Skin of body (tissue), 2 donors: ENCODE data around the gene KLHL3. TPM values are rescaled to one million over a fixed set of nuclear protein-coding genes. Genes with fewer than 3 reads are reported as not detected.

Experiments
- DNase-seq: peaks from one replicate; lab custom pipeline; 2025; lab: John Stamatoyannopoulos, UW
- total RNA-seq: library from RNA; depleted of rRNA; stranded (reverse); fragments of >200 nt; gene quantifications from one replicate; pipeline ENCODE4 v1.2.3, GENCODE V29; 2014

KLHL3 gene
- total RNA-seq, 1 donor from 2014 or later, result 6.2 TPM

DNA sequence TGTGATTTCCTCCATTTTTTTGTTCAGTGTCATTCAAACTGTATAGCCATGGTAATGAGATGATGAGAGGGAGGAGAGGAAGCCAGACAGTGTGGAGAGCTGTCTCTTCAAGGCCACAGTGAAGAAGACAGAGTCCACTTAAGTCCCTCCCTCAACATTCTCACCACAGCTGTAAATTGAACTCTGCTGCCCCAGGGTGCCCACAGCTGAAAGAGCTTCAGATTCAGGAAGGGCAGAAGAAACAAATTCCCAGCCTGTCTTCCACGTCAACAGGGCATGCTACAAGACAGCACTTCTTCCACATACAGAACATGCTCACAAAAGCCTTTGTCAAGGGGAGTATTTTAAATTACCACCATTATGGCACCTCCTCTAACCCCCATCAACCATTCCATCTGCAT lies 100.4 kb downstream of the KLHL3 start:
- DNase-seq, result no peak

GRCh38 chr5:137633896-137634295 lies 102.0 kb downstream of the KLHL3 start:
- no peak for DNase-seq

DNA sequence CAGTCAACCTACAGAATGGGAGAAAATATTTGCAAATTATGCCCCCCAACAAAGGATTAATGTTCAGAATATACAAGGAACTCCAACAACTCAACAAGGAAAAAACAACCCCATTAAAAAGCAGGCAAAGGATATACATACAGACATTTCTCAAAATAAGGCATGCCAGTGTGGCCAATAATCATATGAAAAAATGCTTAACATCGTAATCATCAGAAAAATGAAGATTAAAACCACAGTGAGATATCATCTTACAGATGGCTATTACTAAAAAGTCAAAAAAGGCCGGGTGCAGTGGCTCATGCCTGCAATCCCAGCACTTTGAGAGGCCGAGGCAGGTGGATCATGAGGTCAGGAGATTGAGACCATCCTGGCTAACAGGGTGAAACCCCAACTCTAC lies 103.2 kb downstream of the KLHL3 start:
- no peak for DNase-seq

GRCh38 chr5:137631453-137631852 lies 104.4 kb downstream of the KLHL3 start:
- no peak for DNase-seq

DNA sequence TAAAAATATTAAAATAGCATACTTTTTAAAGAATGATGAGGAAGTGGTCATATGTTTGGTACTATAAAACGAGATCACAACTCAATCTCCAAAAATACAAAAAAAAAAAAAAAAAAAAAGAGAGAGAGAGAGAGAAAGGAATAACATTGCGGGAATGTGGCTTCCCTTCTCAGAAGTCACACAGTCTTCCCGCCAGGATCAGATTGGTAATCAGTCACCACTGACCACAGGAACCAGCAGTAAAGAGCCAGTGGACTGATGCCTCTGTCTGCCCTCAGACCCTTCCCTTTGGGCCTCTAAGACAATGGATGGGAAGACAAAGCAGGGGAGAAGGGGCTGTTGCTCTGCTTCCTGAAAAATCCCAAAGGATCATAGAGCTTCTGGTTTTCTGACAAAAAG lies 104.9 kb downstream of the KLHL3 start:
- no peak for DNase-seq

DNA sequence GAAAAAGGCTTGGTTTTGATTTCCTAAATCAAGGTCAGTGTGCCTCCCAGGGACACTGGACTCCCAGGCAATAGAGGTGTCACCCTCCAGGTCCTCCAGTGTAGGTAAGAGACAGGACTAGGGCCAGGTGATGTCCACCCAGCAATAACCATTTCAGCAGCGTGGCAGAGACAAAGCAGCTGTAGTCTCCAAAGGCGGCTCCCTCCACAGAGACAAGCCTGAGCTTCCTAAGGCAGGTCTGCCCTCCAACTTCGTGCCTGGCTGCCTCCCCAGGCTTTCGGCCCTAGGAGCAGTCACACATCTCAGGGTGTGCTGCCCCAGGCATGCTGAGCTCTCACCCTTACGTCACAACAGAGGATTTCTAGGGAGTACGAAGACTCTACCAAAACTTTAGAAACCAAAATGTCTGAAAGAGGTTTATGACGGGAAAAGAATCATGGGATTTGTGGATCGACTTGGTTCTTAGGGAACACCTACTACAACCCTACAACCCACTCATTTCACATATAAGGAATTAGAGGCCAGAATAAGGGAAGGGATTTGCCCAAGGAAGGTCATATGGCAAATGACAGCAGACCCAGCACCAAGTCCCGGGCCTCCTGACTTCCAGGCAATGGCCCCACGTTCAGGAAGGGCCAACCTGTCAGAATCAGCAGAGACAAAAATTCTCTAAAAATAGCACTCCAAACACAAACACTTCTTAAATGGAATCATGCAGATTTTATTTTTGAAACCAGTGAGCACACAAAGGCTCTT lies 105.5 kb downstream of the KLHL3 start:
- no peak for DNase-seq

DNA sequence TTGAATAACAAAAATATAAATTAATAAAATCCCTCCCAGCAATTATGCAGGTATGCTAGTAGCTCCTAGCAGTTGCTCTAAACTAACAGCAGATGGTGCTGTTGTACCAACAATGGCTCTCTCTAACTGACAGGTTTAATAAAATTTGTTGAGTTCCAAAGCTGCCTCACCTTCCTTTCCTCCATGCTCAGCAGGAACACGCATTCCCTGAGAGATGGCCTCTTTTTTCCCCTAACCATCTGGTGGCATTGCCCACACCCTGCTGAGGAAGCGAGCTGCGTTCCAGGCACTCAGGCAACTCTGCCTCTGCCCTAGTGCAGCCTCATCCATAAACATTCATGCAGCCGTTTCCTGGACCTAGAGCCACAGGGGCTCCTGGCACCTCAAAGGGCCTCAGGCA lies 106.2 kb downstream of the KLHL3 start:
- DNase-seq, result no peak

- no peak for DNase-seq
These were observed 108.2 kb downstream of the KLHL3 start for GRCh38 chr5:137627706-137628105.

DNA sequence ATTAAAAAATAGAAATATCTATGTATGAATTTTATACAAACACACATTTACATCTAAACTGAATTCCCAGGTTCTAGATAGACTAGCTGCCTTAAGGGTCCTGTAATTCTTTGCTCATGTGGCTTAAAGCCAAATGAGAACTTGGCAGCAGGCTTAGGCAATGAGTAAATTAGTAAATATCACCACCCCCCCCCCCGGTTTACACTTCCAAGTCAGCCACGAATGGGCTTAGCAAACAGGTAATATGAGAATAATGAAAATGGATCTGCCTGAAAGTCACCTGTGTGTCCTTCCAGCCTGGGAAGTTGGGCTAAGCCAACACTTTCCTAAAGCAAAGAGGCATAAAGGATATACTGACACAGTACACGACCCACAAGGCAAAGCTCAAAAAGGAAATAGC lies 108.6 kb downstream of the KLHL3 start:
- no peak for DNase-seq

DNA sequence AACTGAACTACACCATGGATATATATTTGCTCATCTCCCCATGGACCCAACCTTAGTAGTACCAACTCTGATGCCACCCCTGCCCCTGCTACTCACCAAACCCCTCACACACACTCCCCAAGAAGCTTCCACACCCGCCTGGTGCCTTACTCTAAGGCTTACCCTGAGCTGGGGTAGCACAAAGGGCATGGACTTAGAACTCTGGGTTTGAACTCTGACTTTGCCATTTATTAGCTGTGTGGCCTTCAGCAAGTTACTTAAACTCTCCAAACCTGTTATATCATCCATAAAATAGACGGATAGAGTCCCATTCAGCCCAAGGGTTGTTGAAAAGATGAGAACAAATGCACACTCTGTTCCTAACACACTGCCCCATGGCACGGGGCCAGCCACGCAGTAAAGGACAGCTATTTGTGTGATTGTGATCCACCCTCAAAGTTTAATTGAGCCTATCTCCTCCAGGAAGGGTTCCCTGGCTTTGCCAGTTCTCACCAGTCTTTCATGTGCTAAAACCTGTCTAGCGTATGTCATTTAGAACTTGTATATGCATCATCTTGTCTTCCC lies 111.0 kb downstream of the KLHL3 start:
- DNase-seq, result no peak

- DNase-seq, result no peak
These were observed 113.0 kb downstream of the KLHL3 start for GRCh38 chr5:137622850-137623249.

DNA sequence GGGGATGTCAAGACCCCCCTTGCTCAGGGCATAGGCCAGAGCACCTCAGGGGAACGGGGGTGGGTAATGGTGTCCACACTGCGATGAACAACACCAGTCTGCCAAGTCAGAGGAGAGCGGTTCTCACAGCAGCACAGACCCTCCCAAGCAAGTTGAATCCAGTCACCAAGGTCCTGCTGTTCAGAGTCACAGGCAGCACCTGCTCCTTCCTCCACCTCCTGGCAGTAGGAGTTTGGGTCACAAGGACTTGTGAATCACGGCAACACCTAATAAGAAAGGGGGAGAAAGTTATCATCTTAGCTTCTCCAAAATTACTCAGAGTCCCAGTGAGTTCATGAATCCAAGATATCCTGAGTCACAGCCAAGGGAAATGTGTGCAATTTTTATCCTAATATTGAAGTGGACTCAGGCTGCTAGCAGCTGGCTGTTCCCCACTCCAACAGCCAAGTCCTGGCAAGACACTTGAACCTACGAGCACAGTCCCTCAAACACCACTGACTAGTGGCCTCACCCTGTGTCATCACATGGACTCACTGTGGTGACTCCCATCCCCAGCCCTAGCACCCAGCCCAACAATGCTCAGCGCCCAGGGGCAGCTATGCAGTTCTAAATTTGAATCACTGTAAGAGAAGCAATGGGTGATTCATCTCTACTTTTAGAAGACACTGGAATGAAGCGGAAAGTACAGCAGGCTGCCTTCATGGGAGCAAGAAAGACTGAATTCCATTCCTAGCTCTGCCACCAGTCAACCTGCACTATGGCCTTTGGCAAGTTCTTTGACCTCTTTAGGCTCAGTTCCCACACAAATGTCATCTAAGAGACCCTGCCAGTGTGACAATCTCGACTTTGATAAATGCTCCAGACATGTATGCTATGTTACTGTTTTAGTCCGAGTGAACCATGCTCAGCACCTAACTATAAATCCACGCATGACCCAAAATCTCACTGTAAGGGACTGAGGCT lies 113.7 kb downstream of the KLHL3 start:
- no peak for DNase-seq

DNA sequence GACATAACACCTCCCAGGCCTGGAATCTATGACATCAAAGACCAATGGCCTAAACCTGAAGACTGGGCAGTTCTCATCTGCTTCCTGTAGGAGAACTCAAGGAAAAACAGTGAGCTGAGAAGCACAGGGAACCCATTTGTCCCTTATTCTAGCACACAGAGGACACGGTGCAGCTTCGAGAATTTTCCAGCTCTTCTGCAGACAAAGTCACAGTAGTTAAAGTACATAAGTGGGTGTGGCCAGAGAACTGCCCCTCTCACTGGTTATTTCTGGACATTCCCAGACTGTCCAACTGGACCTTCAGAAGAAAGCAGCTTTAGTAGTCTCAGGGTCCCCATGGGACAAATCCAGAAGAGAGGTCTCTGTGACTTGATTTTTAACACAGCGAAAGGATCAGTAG lies 114.6 kb downstream of the KLHL3 start:
- DNase-seq, result no peak

DNA sequence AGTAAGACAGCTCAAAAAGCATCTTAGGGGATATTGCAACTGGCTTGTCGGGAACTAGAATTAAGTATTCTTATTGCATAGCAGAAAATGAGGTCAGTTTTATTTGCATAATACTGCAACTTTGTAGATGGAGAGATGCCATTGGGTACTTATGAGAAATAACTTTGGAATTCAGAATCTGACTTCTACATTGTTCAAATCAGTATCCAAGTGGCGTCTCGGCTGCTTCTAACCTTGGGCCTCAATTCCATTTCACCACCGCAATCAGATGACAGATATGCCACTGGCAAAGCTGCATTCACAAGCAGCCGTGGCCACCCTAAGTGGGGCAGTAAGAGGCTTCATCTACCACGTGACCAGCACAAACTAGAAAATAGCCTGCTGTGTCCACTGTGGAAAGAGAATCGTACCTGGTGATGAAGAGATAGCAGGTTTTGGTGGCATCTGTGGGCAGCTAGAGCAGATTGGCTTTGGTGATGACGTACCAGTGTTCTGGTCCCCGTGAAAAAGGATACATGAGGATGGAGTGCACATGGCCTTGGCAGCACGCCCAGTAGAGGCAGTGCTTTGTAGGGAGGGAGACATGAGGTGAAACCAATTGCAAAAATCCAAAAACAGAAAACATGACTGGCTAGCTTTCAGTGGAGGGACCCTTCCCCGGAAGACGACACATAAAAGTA lies 116.6 kb downstream of the KLHL3 start:
- peak; percentile 42 for DNase-seq

DNA sequence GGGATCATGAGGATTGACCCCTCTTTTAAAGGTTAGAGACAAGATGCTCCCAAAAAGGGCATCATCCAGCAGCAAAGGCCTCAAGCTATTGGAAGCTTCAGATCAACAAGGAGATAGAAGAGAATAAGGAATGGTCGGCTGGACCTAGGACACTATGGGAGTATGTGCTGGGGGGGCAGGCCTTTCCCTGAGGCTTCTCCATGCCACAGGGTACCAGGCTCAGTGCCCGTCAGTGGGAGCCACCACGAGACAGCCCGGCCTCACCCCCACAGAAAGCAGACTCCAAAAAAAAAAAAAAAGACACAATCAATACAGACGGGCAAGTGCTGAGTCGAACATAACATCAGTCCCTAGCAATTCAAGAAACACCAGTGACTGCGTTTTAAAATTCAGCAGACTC lies 117.4 kb downstream of the KLHL3 start:
- DNase-seq, result no peak

DNA sequence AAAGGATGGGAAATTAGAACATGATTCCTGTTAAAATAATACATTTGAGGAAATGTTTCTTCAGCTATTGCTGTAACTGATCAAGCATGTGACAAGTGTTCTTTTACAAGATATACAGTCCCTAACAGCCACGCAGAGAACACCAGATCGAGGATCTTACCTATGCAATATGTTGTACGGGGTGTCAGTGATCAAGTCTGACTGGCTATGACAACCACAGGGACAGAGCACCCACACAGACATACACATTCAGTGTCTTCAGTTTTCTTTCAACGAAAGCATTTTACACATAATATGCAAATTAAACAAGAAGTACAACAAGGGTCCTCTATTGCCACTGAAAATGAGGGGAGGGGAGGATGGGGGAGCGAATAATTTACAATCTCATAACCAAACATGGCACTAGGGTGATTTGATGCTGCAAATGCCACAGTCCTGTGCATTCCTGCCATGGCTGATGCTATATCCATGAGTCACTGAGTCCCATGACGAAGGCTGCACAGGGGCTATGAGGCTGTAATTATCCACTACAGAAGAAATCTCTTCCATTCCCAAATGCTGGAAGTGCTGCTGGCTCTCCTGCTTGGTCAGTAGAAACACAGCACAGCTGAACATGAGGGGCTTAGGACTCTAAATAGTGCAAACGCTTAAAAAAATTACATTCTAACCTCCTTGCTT lies 118.2 kb downstream of the KLHL3 start:
- no peak for DNase-seq

- no peak for DNase-seq
These were observed 119.8 kb downstream of the KLHL3 start for GRCh38 chr5:137616046-137616445.

- no peak for DNase-seq
These were observed 120.6 kb downstream of the KLHL3 start for GRCh38 chr5:137615171-137615775.

GRCh38 chr5:137613554-137614265 lies 122.2 kb downstream of the KLHL3 start:
- no peak for DNase-seq

DNA sequence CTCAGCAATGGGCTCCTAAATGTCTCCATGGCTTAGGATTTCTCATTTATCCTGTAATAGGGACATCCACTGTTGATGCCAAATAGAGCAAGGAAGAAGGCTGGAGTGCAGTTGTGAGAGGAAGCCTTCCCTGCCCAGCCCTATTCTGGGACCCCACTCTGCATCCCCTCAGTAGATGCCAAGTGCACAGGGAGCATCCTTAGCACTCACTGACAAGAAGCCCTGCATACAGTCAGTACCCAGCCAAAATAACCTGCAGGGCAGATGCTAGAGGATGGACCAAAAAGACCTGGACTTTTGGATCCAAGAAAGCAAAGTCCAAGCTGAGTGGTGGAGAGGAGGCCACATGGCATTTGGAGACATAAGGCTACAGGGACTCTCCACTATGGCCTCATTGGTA lies 123.3 kb downstream of the KLHL3 start:
- DNase-seq, result no peak
